GM18520 (cell line): ENCODE results near the gene IL36B.
A peak's percentile ranks its signal among the peaks of the same experiment; 100 is the strongest.
"Not testable (repeated sequence)": the region's sequence is repeated elsewhere in the genome, so short reads cannot be mapped to it uniquely, and the experiment has no call there.

Experiments
- ATAC-seq: cut with Tn5 transposase; IDR thresholded peaks from one replicate; pipeline ENCODE4 v1.9.1; 2021; ENCODE audit not compliant: unreplicated experiment

IL36B gene

DNA sequence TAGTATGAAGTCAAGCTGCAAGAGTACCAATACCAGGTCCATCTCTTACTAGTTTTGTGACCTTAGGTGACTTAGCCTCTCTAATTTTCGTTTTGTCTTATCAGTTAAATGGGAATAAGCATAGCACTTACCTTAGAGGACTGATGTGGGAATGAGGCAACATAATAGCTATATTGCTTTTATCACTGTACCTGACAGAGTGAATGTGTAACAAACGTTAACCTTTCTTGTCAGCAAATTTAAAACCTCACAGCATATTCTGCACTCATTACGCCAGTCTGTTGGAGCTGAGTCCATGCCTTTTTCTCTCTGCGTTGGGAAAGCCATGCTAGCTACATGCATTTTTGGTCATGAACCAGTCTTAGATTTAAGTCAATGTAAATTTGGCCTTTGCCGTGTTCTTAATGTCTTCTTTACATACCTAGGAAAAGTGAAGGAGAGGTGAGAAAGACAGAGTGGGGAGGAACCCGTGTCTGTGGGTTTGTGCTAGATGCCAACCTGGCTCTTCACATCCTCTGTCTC, at the start of gene IL36B:
Gene IL36B, minus strand, starts transcription at position 472 of the 522 bp plus-strand sequence.
- no peak for ATAC-seq

DNA sequence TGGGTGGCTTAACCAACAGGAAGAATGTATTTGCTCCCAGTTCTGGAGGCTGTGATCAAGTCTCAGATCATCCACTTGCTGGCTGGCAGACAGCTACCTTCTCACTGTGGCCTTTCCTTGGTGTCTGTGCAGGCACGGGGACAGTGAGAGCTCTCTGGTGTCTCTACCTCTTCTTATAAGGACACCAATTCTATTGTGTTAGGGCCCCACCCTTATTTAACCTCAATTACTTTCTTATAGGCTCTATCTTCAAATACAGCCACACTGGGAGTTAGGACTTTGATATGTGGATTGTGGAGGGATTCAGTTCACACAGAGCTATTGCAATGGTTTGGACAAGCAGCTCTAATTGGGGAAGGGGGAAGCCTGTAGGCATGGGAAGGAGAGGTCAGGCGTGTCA, 49.5 kb upstream of the IL36B start:
- no peak for ATAC-seq

GRCh38 chr2:113098532-113098931, 45.9 kb upstream of the IL36B start:
- ATAC-seq: no peak

GRCh38 chr2:113098041-113098440, 45.4 kb upstream of the IL36B start:
- ATAC-seq: peak; percentile 45

DNA sequence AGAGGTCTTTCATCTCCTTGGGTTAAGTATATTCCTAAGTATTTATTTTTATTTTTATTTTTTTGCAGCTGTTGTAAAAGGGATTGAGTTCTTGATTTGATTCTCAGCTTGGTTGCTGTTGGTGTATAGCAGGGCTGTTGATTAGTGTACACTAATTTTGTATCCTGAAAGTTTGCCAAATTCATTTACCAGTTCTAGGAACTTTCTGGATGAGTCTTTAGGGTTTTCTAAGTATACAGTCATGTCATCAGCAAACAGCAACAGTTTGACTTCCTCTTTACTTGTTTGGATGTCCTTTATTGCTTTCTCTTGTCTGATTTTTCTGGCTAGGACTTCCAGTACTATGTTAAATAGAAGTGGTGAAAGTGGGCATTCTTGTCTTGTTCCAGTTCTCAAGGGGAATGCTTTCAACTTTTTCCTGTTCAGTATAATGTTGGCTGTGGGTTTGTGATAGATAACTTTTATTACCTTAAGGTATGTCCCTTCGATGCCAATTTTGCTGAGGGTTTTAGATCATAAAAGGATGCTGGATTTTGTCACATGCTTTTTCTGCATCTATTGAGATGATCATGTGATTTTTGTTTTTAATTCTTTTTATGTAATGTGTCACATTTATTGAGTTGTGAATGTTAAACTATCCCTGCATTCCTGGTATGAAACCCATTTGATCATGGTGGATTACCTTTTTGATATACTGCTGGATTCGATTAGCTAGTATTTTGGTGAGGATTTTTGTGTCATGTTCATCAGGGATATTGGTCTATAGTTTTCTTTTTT, 44.4 kb upstream of the IL36B start:
- not testable (repeated sequence) for ATAC-seq

- ATAC-seq: not testable (repeated sequence)
These were observed 43.6 kb upstream of the IL36B start for GRCh38 chr2:113096306-113096705.

GRCh38 chr2:113093613-113093977, 40.9 kb upstream of the IL36B start:
- no peak for ATAC-seq

- ATAC-seq: no peak
These were observed 40.4 kb upstream of the IL36B start for GRCh38 chr2:113092864-113093612.

DNA sequence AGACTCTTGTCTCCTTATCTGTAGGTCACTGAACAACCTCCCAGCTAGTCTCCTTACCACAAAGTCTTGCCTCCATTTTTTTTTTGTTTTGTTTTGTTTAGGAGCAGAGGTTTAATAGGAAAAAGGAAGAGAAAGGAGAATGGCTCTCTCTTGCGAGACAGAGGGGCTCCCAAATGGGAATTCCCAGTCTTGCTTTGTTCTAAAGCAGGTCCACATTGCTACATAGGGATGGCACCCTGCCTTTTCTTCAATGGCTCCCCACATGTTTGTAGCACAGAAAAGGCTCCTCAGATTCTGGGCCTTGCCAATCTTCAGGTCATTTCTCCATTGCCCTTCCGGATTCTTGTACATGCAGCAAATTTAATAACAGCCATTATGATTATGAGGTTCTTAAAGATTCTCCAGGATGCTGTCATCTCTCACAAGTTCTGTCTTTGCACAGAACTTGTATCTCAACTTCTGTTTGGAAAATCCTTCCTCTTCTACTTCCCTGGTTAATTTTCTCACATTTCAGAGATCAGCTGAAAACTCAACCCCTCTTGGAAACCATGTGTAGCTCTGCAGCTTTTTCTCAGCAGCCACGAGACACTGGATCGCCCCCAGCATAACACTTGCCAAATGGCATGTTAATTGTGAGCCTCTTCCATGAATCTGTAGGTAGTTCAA, 38.7 kb upstream of the IL36B start:
- ATAC-seq: no peak

GRCh38 chr2:113089916-113090315, 37.2 kb upstream of the IL36B start:
- ATAC-seq: no peak

DNA sequence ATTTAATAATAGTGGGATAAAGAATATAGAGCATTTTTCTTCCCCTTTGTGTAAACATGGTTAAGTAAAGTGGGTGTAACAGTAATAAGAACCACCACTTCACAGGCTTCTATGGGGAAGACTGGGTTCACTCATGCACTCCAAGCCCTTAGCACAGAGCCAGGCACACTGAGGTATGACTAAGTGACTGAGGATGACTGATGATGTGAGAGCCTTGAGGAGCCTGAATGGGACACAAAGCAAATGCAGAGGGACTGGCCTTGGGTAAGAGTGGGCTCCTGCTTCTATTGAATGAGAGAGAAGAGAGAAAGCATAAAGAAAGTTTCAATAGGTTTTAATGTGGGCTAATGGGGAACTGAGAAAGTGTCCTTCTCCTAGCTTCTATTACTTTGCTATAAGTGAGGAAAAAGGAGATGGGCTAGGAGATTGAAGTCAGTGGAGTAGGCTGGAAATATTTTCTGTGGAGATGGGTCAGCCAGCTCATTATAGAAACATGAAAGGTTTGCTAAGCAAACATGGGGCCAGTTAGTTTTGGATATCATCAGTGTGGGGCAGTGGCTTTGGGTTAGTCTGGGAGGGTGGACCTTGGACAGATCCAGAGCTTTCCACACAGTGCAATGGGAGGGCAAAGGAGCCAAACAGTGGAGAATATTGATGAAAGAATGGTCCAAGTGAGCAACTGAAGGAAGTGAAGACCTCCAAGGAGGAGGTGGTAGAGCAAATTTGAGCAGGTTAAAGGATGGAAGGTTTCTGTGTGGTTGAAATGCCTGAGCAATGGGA, 35.7 kb upstream of the IL36B start:
- ATAC-seq: no peak

GRCh38 chr2:113085542-113085941, 32.9 kb upstream of the IL36B start:
- ATAC-seq: no peak

DNA sequence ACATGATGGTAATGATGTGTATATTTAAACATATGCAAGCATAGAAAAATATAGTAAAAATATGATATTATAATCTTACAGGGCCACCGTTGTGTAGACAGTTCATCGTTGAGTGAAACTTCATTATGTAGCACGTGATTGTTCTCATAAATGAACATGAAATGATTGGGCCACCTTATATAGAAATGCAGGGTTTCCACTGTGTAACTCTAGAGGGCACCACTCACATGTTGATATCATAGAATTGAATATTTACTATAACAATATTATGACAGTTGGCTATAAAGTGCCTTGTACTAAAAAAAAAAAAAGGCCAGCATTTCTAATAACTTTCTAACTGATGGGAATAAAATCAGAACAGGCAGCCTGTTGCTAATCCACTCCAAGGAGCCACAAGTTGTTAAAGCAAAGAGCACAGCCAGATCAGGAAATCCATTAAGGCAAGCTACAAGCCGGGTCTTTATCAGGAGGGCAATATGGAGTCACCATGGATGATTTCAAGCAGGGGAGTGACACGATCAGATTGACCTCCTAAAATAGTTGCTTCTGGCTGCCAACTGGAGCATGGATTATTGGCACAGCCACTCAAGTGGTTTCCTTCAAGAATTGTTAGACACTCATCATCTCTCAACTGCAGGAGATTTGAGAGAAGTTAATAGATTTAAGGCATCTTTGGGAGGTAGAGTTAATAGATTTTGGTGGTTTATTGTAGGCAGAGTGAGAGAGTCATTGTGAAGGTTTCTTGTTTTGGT, 31.8 kb upstream of the IL36B start:
- ATAC-seq: no peak

DNA sequence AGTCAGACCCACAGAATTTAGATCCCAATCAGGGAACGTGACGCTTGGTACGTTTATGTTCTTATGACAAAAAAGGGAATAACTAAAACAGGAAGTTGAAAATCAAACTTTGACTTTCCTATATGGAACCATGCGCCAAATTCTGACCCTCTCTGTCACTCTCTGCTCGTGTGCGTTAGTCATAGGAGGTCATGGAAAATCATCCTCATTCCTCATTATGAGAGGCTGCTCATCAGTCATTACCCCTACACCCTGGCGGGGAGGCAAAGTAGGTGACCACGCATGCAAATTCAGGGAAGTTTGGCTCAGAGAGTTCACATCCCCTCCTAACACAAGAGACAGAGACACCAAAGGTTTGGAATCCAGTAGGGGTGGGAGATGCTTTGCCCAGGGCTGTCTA, 30.6 kb upstream of the IL36B start:
- ATAC-seq: no peak

DNA sequence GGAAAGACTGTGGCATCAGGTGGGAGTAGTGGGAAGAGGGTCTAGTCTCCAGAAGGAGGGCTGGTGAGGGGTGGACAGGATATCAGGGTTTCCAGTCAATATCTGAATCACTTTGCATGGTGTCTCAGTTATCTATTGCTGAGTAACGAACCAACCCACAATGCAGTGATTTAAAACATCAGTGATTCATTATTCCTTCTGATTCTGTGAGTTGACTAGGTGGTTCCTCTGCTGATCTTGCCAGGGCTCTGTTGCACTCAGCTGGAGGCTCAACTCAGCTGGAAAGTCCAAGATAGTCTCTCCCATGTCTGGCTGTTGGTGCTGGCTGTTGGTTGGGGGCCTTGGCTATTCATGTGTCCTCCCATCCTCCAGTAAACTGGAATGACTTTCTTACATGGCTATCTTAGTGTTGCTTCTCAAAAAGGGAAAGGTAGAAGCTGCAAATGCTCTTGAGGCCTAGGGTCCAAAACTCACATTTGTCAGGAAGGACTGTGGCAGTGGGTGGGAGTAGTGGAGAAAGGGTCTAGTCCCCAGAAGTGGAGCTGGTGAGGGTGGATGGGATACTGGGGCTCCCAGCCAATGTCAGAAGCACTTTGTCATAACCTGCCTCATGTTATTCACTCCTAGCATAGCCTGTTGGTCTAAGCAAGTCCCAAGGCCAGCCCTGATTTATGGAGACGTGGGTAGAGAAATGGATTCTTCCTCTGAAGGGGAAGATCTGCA, 29.0 kb upstream of the IL36B start:
- no peak for ATAC-seq

DNA sequence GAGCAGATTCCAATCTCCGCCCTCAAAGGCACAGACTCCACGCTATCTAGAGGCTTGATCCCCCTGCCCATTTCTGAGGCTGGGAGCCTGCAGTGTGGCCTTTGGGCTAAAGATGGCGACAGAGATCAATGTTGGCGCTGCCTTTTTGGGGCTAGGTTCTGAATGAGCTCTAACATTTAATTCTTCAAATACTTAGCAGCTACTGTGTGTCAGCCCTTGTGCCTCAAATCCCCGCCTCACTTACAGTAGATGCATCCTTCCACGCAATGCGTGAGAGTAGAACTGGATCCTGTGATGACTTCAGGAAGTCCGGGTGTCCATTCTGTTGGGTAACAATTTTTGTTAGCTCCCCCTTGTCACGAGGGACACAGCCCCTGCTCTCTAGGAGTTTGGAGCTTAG, 27.5 kb upstream of the IL36B start:
- no peak for ATAC-seq

- no peak for ATAC-seq
These were observed 26.5 kb upstream of the IL36B start for GRCh38 chr2:113079131-113079530.

- ATAC-seq: no peak
These were observed 25.7 kb upstream of the IL36B start for GRCh38 chr2:113078350-113078839.

GRCh38 chr2:113077921-113078320, 25.3 kb upstream of the IL36B start:
- ATAC-seq: no peak
